Heart left ventricle (tissue), 16 donors: ENCODE results near the gene SERPINI2. TPM values are rescaled to one million over a fixed set of nuclear protein-coding genes. Genes with fewer than 3 reads are reported as not detected.

Experiments used
- ATAC-seq, 4 donors: fragments of 200-7000 bp; cut with Tn5 transposase; one replicate each; pipeline ENCODE4 v1.9.1; 2020 to 2022; ENCODE audit warnings: moderate library complexity in 4 of 4, mild to moderate bottlenecking in 3 of 4, moderate number of reproducible peaks in 1 of 4
- DNase-seq, 5 donors: peaks; one replicate each; pipeline ENCODE4 v3.0.0-alpha.2; 2020
- H3K27ac ChIP-seq, 12 donors: fragments of 200-600 bp; sonication (generic) in 4 of 12; one replicate each; pipeline versions ENCODE4 v1.5.0 to v1.8.0; 2016 to 2022; ENCODE audit warnings: mild to moderate bottlenecking in 2 of 12
- H3K27me3 ChIP-seq, 9 donors: fragments of 200-600 bp; sonication (generic) in 2 of 9; one replicate each; pipeline versions ENCODE4 v1.5.1 to v1.8.0; 2016 to 2022; ENCODE audit warnings: mild to moderate bottlenecking in 3 of 9
- H3K36me3 ChIP-seq, 9 donors: fragments of 200-600 bp; sonication (generic) in 2 of 9; one replicate each; pipeline versions ENCODE4 v1.5.0 to v1.8.0; 2018 to 2022; ENCODE audit warnings: mild to moderate bottlenecking in 2 of 9
- H3K4me1 ChIP-seq, 12 donors: fragments of 200-600 bp; sonication (generic) in 4 of 12; one replicate each; pipeline versions ENCODE4 v1.5.0 to v1.8.0; 2016 to 2022; ENCODE audit warnings: mild to moderate bottlenecking in 3 of 12
- H3K4me3 ChIP-seq, 12 donors: fragments of 200-600 bp; sonication (generic) in 4 of 12; one replicate each; pipeline versions ENCODE4 v1.5.0 to v1.8.0; 2017 to 2022; ENCODE audit warnings: mild to moderate bottlenecking in 9 of 12, moderate library complexity in 4 of 12
- H3K9me3 ChIP-seq, 12 donors: fragments of 200-600 bp; sonication (generic) in 4 of 12; one replicate each; pipeline versions ENCODE4 v1.5.0 to v1.8.0; 2016 to 2022; ENCODE audit warnings: mild to moderate bottlenecking in 1 of 12
- POLR2A ChIP-seq, 2 donors: fragments of 450-650 bp; IDR thresholded peaks; one replicate each; pipeline ENCODE4 v1.6.1; 2017; ENCODE audit warnings: antibody characterized with exemption in 2 of 2, mild to moderate bottlenecking in 2 of 2, moderate library complexity in 2 of 2
- WGBS, 4 donors: extraction: QIAGEN DNeasy Blood & Tissue Kit in 2 of 4; methylation state at CpG; one replicate each; pipeline versions ENCODE4 v1.1.5 to v1.1.7; 2013 to 2018; 5-methylcytosine and 5-hydroxymethylcytosine counted together
- intact Hi-C, 10 donors: fragments of 100-400 bp; cut with DNase I; formaldehyde crosslinking; loops; one replicate each; pipeline versions ENCODE4 v1.11.1 to v1.14.2; 2022
- polyA plus RNA-seq, 2 donors: library from polyadenylated mRNA; stranded (reverse); fragments of 200-250 nt; gene quantifications; one replicate each; pipeline ENCODE4 v1.2.3, GENCODE V29; 2013
- total RNA-seq, 9 donors: library from RNA; depleted of rRNA in 2 of 9; stranded (reverse); fragments of >200 nt in 2 of 9; fragmentation: NEBNext Ultra II Directional in 3 of 9; extraction: Animal tissue kit (Norgen Biotek cat#: 25700) in 3 of 9; gene quantifications; one replicate each; pipeline versions ENCODE4 v1.1.0 to v1.2.4, GENCODE V29; 2016 to 2023
- TF ChIP-seq, protein P1 (sequence below), 12 donors: fragments of 200-600 bp; sonication (generic) in 4 of 12; IDR thresholded peaks; one replicate each; pipeline versions ENCODE4 v1.5.0 to v1.8.0; 2018 to 2022; ENCODE audit warnings: antibody characterized with exemption in 12 of 12, mild to moderate bottlenecking in 5 of 12
- donor health status: ischemic (EF 13 %, LVEDD 7.1; RV severe dilation, severe dysfunction).
- donor health status: healthy with polysubstance abuse.
- donor health status: DM: no; HTN: yes; CAD: no.
- donor health status: DM: no; HTN: no; CAD: no.
- donor health status: ischemic (EF 25% LVEDD 6.9; RV normal size, moderate dysfunction).
- donor health status: ischemic (EF 25% LVEDD 5.7; RV mildly dilated, moderate dysfunction).
- donor health status: healthy.
- donor health status: DM: yes; HTN: yes; CAD: no.
- donor health status: ischemic (EF 35%, LVEDD 5.7; RV mildly dilated, moderate dysfunction).
- donor health status: nonischemic (EF 11% LVEDD 7.7; RV severe dilation, severe dysfunction).
- donor health status: DM: yes; HTN: yes; CAD: no.
- donor health status: PGD.
- donor health status: ischemic (EF 29% LVEDD 5.4; RV normal size, mild dysfunction).
- donor health status: nonischemic (EF 23%, LVEDD 6.1; RV moderate dilation, normal function).

Gene SERPINI2
- total and polyA plus RNA-seq, 11 donors = 0.30 to 0.58 TPM; not detected in 9

GRCh38 chr3:167491621-167492020 lies 17.8 kb upstream of the SERPINI2 start:
- Histone ChIP-seq H3K27ac (no peak overlapping the region), H3K36me3 (no peaks in the 10 kb centered on the region), H3K4me1 (no peaks in the 10 kb centered on the region), H3K27me3 (no peaks in the 10 kb centered on the region), H3K4me3 (no peak overlapping the region), H3K9me3 (peaks cover 0 to 5% (median 0%) of the 10 kb centered on the region in 12 donors)
- no peak for ATAC-seq
- TF ChIP-seq, protein P1, sequence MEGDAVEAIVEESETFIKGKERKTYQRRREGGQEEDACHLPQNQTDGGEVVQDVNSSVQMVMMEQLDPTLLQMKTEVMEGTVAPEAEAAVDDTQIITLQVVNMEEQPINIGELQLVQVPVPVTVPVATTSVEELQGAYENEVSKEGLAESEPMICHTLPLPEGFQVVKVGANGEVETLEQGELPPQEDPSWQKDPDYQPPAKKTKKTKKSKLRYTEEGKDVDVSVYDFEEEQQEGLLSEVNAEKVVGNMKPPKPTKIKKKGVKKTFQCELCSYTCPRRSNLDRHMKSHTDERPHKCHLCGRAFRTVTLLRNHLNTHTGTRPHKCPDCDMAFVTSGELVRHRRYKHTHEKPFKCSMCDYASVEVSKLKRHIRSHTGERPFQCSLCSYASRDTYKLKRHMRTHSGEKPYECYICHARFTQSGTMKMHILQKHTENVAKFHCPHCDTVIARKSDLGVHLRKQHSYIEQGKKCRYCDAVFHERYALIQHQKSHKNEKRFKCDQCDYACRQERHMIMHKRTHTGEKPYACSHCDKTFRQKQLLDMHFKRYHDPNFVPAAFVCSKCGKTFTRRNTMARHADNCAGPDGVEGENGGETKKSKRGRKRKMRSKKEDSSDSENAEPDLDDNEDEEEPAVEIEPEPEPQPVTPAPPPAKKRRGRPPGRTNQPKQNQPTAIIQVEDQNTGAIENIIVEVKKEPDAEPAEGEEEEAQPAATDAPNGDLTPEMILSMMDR (IDR thresholded peaks at IDR 0.05) = no peak
- TF ChIP-seq POLR2A (IDR thresholded peaks at IDR 0.05) = no peak
- intact Hi-C loops = no loop called here
- DNase-seq = no peak

DNA sequence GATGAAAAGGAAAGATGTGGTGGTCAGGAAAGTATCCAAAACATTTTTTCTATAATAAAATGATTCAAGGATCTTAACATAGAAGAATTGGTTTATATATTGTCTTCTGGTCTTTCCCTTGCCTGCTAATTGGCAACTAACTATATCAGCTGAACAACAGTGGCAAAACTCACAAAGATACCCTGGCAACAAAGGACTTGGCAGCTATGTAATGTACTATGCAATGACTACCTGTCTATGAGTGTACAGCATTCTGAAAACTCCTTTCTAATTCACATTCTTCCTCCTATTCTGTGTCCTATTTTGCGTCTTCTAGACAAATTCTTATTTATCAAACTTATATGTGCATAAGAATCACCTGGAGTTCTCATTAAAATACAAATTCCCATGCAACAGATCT lies 15.7 kb upstream of the SERPINI2 start:
- 72 to 75% (median 74%) methylated on average over 1 of the region's 1 CpG for WGBS, 4 donors
- ATAC-seq = no peak
- H3K36me3 ChIP-seq = no peaks in the 10 kb centered on the region
- H3K4me1 ChIP-seq = no peaks in the 10 kb centered on the region
- no peak overlapping the region for H3K27ac ChIP-seq
- intact Hi-C loops = no loop called here
- no peak for DNase-seq
- no peak overlapping the region for H3K4me3 ChIP-seq
- no peak for TF ChIP-seq POLR2A (IDR thresholded peaks at IDR 0.05)
- TF ChIP-seq, protein P1 (IDR thresholded peaks at IDR 0.05) = no peak
- H3K27me3 ChIP-seq = no peaks in the 10 kb centered on the region
- peaks cover 0 to 21% (median 0%) of the 10 kb centered on the region in 12 donors for H3K9me3 ChIP-seq

DNA sequence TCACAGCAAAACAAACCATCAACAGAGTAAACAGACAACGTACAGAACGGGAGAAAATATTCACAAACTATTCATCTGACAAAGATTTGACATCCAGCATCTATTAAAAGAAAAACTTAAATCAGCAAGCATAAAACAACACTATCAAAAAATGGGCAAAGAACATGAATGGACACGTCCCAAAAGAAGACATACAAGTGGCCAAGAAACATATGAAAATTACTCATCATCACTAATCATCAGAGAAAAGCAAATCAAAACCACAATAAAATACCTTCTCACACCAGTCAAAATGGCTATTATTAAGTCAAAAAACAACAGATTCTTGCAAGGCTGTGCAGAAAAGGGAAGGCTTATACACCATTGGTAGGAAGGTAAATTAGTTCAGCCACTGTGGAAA lies 13.7 kb upstream of the SERPINI2 start:
- intact Hi-C loops = no loop called here
- TF ChIP-seq, protein P1 (IDR thresholded peaks at IDR 0.05) = no peak
- no peak for TF ChIP-seq POLR2A (IDR thresholded peaks at IDR 0.05)
- no peak overlapping the region for H3K4me3 ChIP-seq
- 61 to 78% (median 65%) methylated on average over 3 of the region's 3 CpGs for WGBS, 4 donors
- no peak for DNase-seq
- no peaks in the 10 kb centered on the region for H3K36me3 ChIP-seq
- no peak overlapping the region for H3K27ac ChIP-seq
- H3K9me3 ChIP-seq = peaks cover 0 to 21% (median 0%) of the 10 kb centered on the region in 12 donors
- no peak for ATAC-seq
- no peaks in the 10 kb centered on the region for H3K4me1 ChIP-seq
- no peaks in the 10 kb centered on the region for H3K27me3 ChIP-seq

GRCh38 chr3:167484551-167484950 lies 10.7 kb upstream of the SERPINI2 start:
- intact Hi-C loops = no loop called here
- no peak for TF ChIP-seq POLR2A (IDR thresholded peaks at IDR 0.05)
- TF ChIP-seq, protein P1 (IDR thresholded peaks at IDR 0.05) = no peak
- ATAC-seq = no peak

More at GRCh38 chr3:167484551-167484950, 10.7 kb upstream of the SERPINI2 start:
- Histone ChIP-seq H3K27me3 (no peaks in the 10 kb centered on the region), H3K4me1 (no peaks in the 10 kb centered on the region), H3K9me3 (peaks cover 0 to 21% (median 0%) of the 10 kb centered on the region in 12 donors), H3K4me3 (no peak overlapping the region), H3K36me3 (no peaks in the 10 kb centered on the region), H3K27ac (no peak overlapping the region)
- DNase-seq = no peak
- WGBS, 4 donors = 69 to 77% (median 74%) methylated on average over 2 of the region's 2 CpGs
